ENCODE data around the gene CDH22.

DNA sequence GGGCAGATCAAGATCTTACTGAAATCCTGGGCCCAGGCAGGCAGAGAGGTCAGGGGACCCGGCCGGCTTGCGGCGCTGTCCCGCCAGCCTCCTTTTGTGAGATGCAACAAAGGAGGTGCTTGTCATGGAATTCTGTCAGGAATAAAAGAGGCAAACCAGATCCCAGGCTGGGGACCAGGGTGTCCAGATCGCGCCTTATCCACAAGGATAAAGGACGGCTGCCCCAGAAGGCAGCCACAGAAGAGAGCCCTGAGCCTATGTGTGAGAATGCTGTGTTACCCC is 42.6 kb upstream of the CDH22 start:
- no peak for TF ChIP-seq POLR2AphosphoS5 (IDR thresholded peaks at IDR 0.05; ENCODE audit: low read depth)
- TF ChIP-seq, protein P1, sequence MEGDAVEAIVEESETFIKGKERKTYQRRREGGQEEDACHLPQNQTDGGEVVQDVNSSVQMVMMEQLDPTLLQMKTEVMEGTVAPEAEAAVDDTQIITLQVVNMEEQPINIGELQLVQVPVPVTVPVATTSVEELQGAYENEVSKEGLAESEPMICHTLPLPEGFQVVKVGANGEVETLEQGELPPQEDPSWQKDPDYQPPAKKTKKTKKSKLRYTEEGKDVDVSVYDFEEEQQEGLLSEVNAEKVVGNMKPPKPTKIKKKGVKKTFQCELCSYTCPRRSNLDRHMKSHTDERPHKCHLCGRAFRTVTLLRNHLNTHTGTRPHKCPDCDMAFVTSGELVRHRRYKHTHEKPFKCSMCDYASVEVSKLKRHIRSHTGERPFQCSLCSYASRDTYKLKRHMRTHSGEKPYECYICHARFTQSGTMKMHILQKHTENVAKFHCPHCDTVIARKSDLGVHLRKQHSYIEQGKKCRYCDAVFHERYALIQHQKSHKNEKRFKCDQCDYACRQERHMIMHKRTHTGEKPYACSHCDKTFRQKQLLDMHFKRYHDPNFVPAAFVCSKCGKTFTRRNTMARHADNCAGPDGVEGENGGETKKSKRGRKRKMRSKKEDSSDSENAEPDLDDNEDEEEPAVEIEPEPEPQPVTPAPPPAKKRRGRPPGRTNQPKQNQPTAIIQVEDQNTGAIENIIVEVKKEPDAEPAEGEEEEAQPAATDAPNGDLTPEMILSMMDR (conservative IDR thresholded peaks at IDR 0.05; ENCODE audit: low read depth in 2 of 2) = no peak
- no peak for TF ChIP-seq STAT1 (IDR thresholded peaks at IDR 0.05; ENCODE audit: unreplicated experiment)

All from GM23338 (cell line).